H1 (cell line): ENCODE data around the gene DUSP12. TPM values are rescaled to one million over a fixed set of nuclear protein-coding genes. Genes with fewer than 3 reads are reported as not detected.

Experiments used
- CTCF ChIA-PET: fragments of 300-600 bp; sonication (Branson Sonifier 250); formaldehyde crosslinking; loops from one replicate; lab custom pipeline; 2021; ENCODE audit not compliant: partially characterized antibody; lab: Charles Lee
- POLR2A ChIA-PET: fragments of 300-600 bp; sonication (Branson Sonifier 250); formaldehyde crosslinking; loops from one replicate; lab custom pipeline; 2021; ENCODE audit warnings: inconsistent platforms; ENCODE audit not compliant: partially characterized antibody; lab: Charles Lee
- DNase-seq, 2 experiments: peaks; one replicate each; pipeline versions ENCODE4 v3.0.0 to v3.0.0-alpha.2; 2010 to 2022; ENCODE audit warnings: low spot score in 2 of 2, low read depth in 1 of 2, mixed read lengths in 1 of 2
- FAIRE-seq: peaks from 2 replicates; lab custom pipeline; 2011; peaks lifted over from hg19 to GRCh38; lab: Jason Lieb, UNC
- H2AFZ ChIP-seq: 2 replicates; pipeline ENCODE4 v1.8.1; 2012; ENCODE audit warnings: low read length, inconsistent platforms
- H2AK5ac ChIP-seq: 2 replicates; pipeline ENCODE4 v1.6.1; 2013; ENCODE audit warnings: low read depth, low read length
- H2BK120ac ChIP-seq: replicated peaks from 2 replicates; pipeline ENCODE3; 2013; ENCODE audit warnings: low read depth, low read length, inconsistent platforms
- H2BK12ac ChIP-seq: 2 replicates; pipeline ENCODE4 v1.6.1; 2013; ENCODE audit warnings: low read depth, low read length
- H2BK15ac ChIP-seq: 2 replicates; pipeline ENCODE4 v1.6.1; 2013; ENCODE audit warnings: low read length
- H2BK20ac ChIP-seq: 2 replicates; pipeline ENCODE4 v1.6.1; 2013; ENCODE audit warnings: low read length
- H2BK5ac ChIP-seq: 2 replicates; pipeline ENCODE4 v1.6.1; 2013; ENCODE audit warnings: low read depth, low read length
- H3K14ac ChIP-seq: 2 replicates; pipeline ENCODE4 v1.6.1; 2013; ENCODE audit warnings: inconsistent platforms; ENCODE audit not compliant: insufficient read length
- H3K18ac ChIP-seq: 2 replicates; pipeline ENCODE4 v1.6.1; 2013; ENCODE audit warnings: low read length; ENCODE audit errors: extremely low read depth
- H3K23ac ChIP-seq: 2 replicates; pipeline ENCODE4 v1.6.1; 2013; ENCODE audit warnings: inconsistent platforms; ENCODE audit not compliant: insufficient read length
- H3K23me2 ChIP-seq: 2 replicates; pipeline ENCODE4 v1.6.1; 2013; ENCODE audit warnings: low read depth, low read length
- H3K27ac ChIP-seq: 2 replicates; pipeline ENCODE4 v1.6.1; 2011; ENCODE audit warnings: low read depth, low read length, inconsistent platforms
- H3K27me3 ChIP-seq, 4 experiments: replicated peaks in 1 of 4; 1 replicate in 1 of 4; 2 replicates in 3 of 4; pipeline versions ENCODE4 v1.6.1 to v1.8.1; 2011 to 2013; ENCODE audit warnings: low read length in 3 of 4, mild to moderate bottlenecking in 3 of 4, inconsistent platforms in 2 of 4, mixed read lengths in 2 of 4, moderate library complexity in 1 of 4; ENCODE audit not compliant: control insufficient read depth in 3 of 4, insufficient read depth in 3 of 4; ENCODE audit errors: extremely low read depth in 1 of 4
- H3K36me3 ChIP-seq, 4 experiments: 2 replicates each; pipeline versions ENCODE4 v1.6.1 to v1.8.1; 2011 to 2013; ENCODE audit warnings: mild to moderate bottlenecking in 4 of 4, low read length in 3 of 4, moderate library complexity in 2 of 4, control low read depth in 1 of 4, inconsistent platforms in 1 of 4; ENCODE audit not compliant: insufficient read depth in 4 of 4, control insufficient read depth in 2 of 4
- H3K4ac ChIP-seq: replicated peaks from 2 replicates; pipeline ENCODE3; 2013; ENCODE audit warnings: low read length, low read depth, mixed read lengths, inconsistent platforms; ENCODE audit not compliant: insufficient read length
- H3K4me1 ChIP-seq, 4 experiments: replicated peaks in 1 of 4; 1 replicate in 1 of 4; 2 replicates in 3 of 4; pipeline versions ENCODE4 v1.6.1 to v1.8.1; 2011 to 2013; ENCODE audit warnings: low read length in 3 of 4, inconsistent platforms in 2 of 4, mixed read lengths in 1 of 4; ENCODE audit not compliant: insufficient read depth in 4 of 4, control insufficient read depth in 3 of 4
- H3K4me2 ChIP-seq, 2 experiments: 2 replicates each; pipeline versions ENCODE4 v1.6.1 to v1.8.1; 2011 to 2013; ENCODE audit warnings: low read depth in 2 of 2, low read length in 2 of 2, control low read depth in 1 of 2, inconsistent platforms in 1 of 2, mild to moderate bottlenecking in 1 of 2; ENCODE audit not compliant: insufficient read depth in 1 of 2
- H3K4me3 ChIP-seq, 4 experiments: fragments of 200-600, 300-600 bp in 1 of 4; sonication (generic), shearing (Covaris generic), sonication (Bioruptor Twin) in 1 of 4; 2 replicates each; pipeline versions ENCODE4 v1.5.1 to v1.8.1; 2011 to 2016; ENCODE audit warnings: low read length in 4 of 4, low read depth in 3 of 4, control low read depth in 2 of 4, inconsistent platforms in 2 of 4, mild to moderate bottlenecking in 2 of 4, mixed read lengths in 1 of 4, moderate library complexity in 1 of 4; ENCODE audit not compliant: insufficient read depth in 2 of 4; ENCODE audit errors: extremely low read depth in 1 of 4
- H3K56ac ChIP-seq: replicated peaks from 2 replicates; pipeline ENCODE3; 2013; ENCODE audit warnings: low read depth, mild to moderate bottlenecking, mixed read lengths, low read length, inconsistent platforms; ENCODE audit not compliant: insufficient read length
- H3K79me1 ChIP-seq: 2 replicates; pipeline ENCODE4 v1.6.1; 2013; ENCODE audit warnings: low read depth, low read length, control low read depth
- H3K79me2 ChIP-seq, 2 experiments: 2 replicates each; pipeline versions ENCODE4 v1.6.1 to v1.8.1; 2012 to 2013; ENCODE audit warnings: low read length in 2 of 2, mild to moderate bottlenecking in 2 of 2, inconsistent platforms in 1 of 2; ENCODE audit not compliant: insufficient read depth in 2 of 2, control insufficient read depth in 1 of 2
- H3K9ac ChIP-seq, 4 experiments: replicated peaks in 1 of 4; 1 replicate in 1 of 4; 2 replicates in 3 of 4; pipeline versions ENCODE4 v1.6.1 to v1.8.1; 2011 to 2013; ENCODE audit warnings: low read depth in 3 of 4, low read length in 3 of 4, control low read depth in 2 of 4, mild to moderate bottlenecking in 2 of 4, moderate library complexity in 2 of 4, inconsistent platforms in 1 of 4; ENCODE audit errors: extremely low read depth in 1 of 4
- H3K9me3 ChIP-seq, 2 experiments: 2 replicates each; pipeline versions ENCODE4 v1.6.1 to v1.8.1; 2012 to 2013; ENCODE audit warnings: mild to moderate bottlenecking in 2 of 2, moderate library complexity in 2 of 2, control low read depth in 1 of 2, inconsistent platforms in 1 of 2, low read depth in 1 of 2, low read length in 1 of 2, mixed read lengths in 1 of 2; ENCODE audit not compliant: insufficient read depth in 2 of 2
- H4K20me1 ChIP-seq, 2 experiments: replicated peaks in 1 of 2; 2 replicates each; pipeline versions ENCODE3 to v1.8.1; 2011 to 2013; ENCODE audit warnings: inconsistent platforms in 2 of 2, low read length in 2 of 2, mild to moderate bottlenecking in 1 of 2; ENCODE audit not compliant: insufficient read depth in 2 of 2, control insufficient read depth in 1 of 2
- H4K5ac ChIP-seq: 2 replicates; pipeline ENCODE4 v1.6.1; 2013; ENCODE audit warnings: low read length, low read depth, mixed read lengths, inconsistent platforms; ENCODE audit not compliant: insufficient read length
- H4K8ac ChIP-seq: 2 replicates; pipeline ENCODE4 v1.8.0; 2013; ENCODE audit warnings: mild to moderate bottlenecking, moderate library complexity, low read length, inconsistent platforms; ENCODE audit not compliant: insufficient read depth; ENCODE audit errors: extremely low read depth
- H4K91ac ChIP-seq: replicated peaks from 2 replicates; pipeline ENCODE3; 2013; ENCODE audit warnings: low read length, mixed read lengths, inconsistent platforms; ENCODE audit not compliant: insufficient read length
- BCL11A ChIP-seq, 2 experiments: IDR thresholded peaks; one replicate each; pipeline ENCODE4 v1.6.1; 2011; ENCODE audit warnings: low read depth in 2 of 2, low read length in 2 of 2, mild to moderate bottlenecking in 2 of 2
- CHD1 ChIP-seq: IDR thresholded peaks from 2 replicates; pipeline ENCODE4 v1.6.1; 2012; ENCODE audit warnings: low read depth, low read length, improper control_type of control experiment
- EP300 ChIP-seq, 2 experiments: IDR thresholded peaks; 1 replicate in 1 of 2; 2 replicates in 1 of 2; pipeline ENCODE4 v1.6.1; 2011 to 2012; ENCODE audit warnings: low read depth in 2 of 2, low read length in 2 of 2, mild to moderate bottlenecking in 2 of 2, borderline replicate concordance in 1 of 2, inconsistent platforms in 1 of 2, moderate library complexity in 1 of 2
- HDAC2 ChIP-seq, 2 experiments: fragments of 300-600 bp in 1 of 2; sonication (generic) in 1 of 2; IDR thresholded peaks; 2 replicates each; pipeline ENCODE4 v1.6.1; 2011 to 2012; ENCODE audit warnings: low read depth in 2 of 2, low read length in 2 of 2, mild to moderate bottlenecking in 2 of 2, moderate library complexity in 2 of 2, borderline replicate concordance in 1 of 2, inconsistent platforms in 1 of 2
- KDM5A ChIP-seq: fragments of 200-600 bp; IDR thresholded peaks from 2 replicates; pipeline ENCODE4 v1.7.1; 2012; ENCODE audit warnings: mild to moderate bottlenecking, low read length, inconsistent platforms, mixed read lengths
- NANOG ChIP-seq: IDR thresholded peaks from 2 replicates; pipeline ENCODE4 v1.6.1; 2011; ENCODE audit warnings: low read length, low read depth, mild to moderate bottlenecking, inconsistent platforms; ENCODE audit not compliant: insufficient read depth, poor library complexity, severe bottlenecking
- NRF1 ChIP-seq: IDR thresholded peaks from 2 replicates; pipeline ENCODE4 v1.6.1; 2011; ENCODE audit warnings: mild to moderate bottlenecking, low read depth, low read length, improper control_type of control experiment
- POU5F1 ChIP-seq: IDR thresholded peaks from 2 replicates; pipeline ENCODE4 v1.6.1; 2011; ENCODE audit warnings: low read depth, mild to moderate bottlenecking, low read length, moderate library complexity
- RXRA ChIP-seq: IDR thresholded peaks from 2 replicates; pipeline ENCODE4 v1.6.1; 2011; ENCODE audit warnings: low read depth, mild to moderate bottlenecking, low read length, moderate library complexity; ENCODE audit not compliant: insufficient read depth
- SP4 ChIP-seq: IDR thresholded peaks from 2 replicates; pipeline ENCODE4 v1.6.1; 2012; ENCODE audit warnings: low read length, inconsistent platforms
- WGBS, 2 experiments: shearing (Covaris generic) in 1 of 2; methylation state at CpG; one replicate each; pipeline versions ENCODE4 v1.1.6 to v1.1.7; 2013 to 2015; ENCODE audit warnings: low lambda C conversion rate in 2 of 2, mixed read lengths in 2 of 2, inconsistent platforms in 1 of 2, low coverage in 1 of 2, missing lambda C conversion rate in 1 of 2; ENCODE audit not compliant: insufficient replicate concordance in 2 of 2, insufficient coverage in 1 of 2, insufficient read length in 1 of 2; ENCODE audit errors: extremely low coverage in 1 of 2, missing lambda C conversion rate in 1 of 2; 5-methylcytosine and 5-hydroxymethylcytosine counted together
- polyA plus RNA-seq, 7 experiments: library from polyadenylated mRNA; depleted of rRNA in 3 of 7; stranded (reverse) in 5 of 7; unstranded in 2 of 7; fragments of >200 nt in 5 of 7; fragments of 200-250 nt in 2 of 7; gene quantifications; 1 replicate in 5 of 7; 2 replicates in 1 of 7; 4 replicates in 1 of 7; pipeline versions ENCODE4 v1.2.1 to v1.2.3, GENCODE V29; 2011 to 2013; ENCODE audit warnings: missing spikeins in 2 of 7, mixed read lengths in 2 of 7
- total RNA-seq: library from RNA; stranded (reverse); fragmentation: NEBNext Ultra II Directional; extraction: Animal tissue kit (Norgen Biotek cat#: 25700); gene quantifications from 2 replicates; pipeline ENCODE4 v1.2.1, GENCODE V29; 2021

DUSP12 gene
- total and polyA plus RNA-seq, 2 of the 8 experiments (the other 6 are each of a cell fraction or from before 2014, with no cell fraction given): 27.6 to 33.9 TPM

GRCh38 chr1:161737625-161738024 is 12.0 kb upstream of the DUSP12 start:
- POLR2A ChIA-PET: interaction anchor here (0.6 to 4.8 kb wide), 3 partner anchors 11 to 126 kb away, joined by 3 to 27 read pairs (median 24); partner anchors contain the start of gene DUSP12
- no peak overlapping the region for H4K91ac ChIP-seq
- no peak overlapping the region for H2BK20ac ChIP-seq
- no peak overlapping the region for H2AK5ac ChIP-seq
- H3K79me2 ChIP-seq: no peaks in the 10 kb centered on the region
- H3K4ac ChIP-seq: no peak overlapping the region
- H3K4me1 ChIP-seq: peaks cover 1 to 14% (median 4%) of the 10 kb centered on the region in 4 experiments; a peak in 4 of 7 replicates
- TF ChIP-seq POU5F1 (no peak), BCL11A (IDR thresholded peaks at IDR 0.05; ENCODE audit: low read depth in 2 of 2, low read length in 2 of 2) (no peak), KDM5A (no peak), EP300 (IDR thresholded peaks at IDR 0.05; ENCODE audit: borderline replicate concordance in 1 of 2, low read depth in 2 of 2, low read length in 2 of 2) (no peak), HDAC2 (IDR thresholded peaks at IDR 0.05; ENCODE audit: borderline replicate concordance in 1 of 2, low read depth in 2 of 2, low read length in 2 of 2) (0 out of 4 replicates have a peak, but pooled peaks of 1 of the 2 experiments have one; percentile 56), SP4 (no peak), NRF1 (no peak), NANOG (peak; percentile 65), RXRA (no peak), CHD1 (no peak)
- peaks cover 0 to 1% of the 10 kb centered on the region in 2 experiments for H4K20me1 ChIP-seq
- H3K14ac ChIP-seq: no peak overlapping the region
- H3K36me3 ChIP-seq: no peaks in the 10 kb centered on the region
- H3K27me3 ChIP-seq: no peaks in the 10 kb centered on the region
- no peak overlapping the region for H3K18ac ChIP-seq
- FAIRE-seq (peak; percentile 39), DNase-seq (no peak)
- H2BK15ac ChIP-seq: no peak overlapping the region
- no peak overlapping the region for H4K8ac ChIP-seq
- no peak overlapping the region for H3K9ac ChIP-seq
- WGBS, 2 experiments: 6% methylated on average over 2 of the region's 2 CpGs; no CpG with 5 or more reads in 1 of the 2 experiments
- H3K27ac ChIP-seq: no peak overlapping the region
- CTCF ChIA-PET: interaction anchor here (0.7 to 10.3 kb wide), 20 partner anchors 10 to 1467 kb away, joined by 3 to 69 read pairs (median 4); partner anchors contain the start of gene DUSP12
- H2BK120ac ChIP-seq: peak overlapping the region; percentile 71
- no peak overlapping the region for H4K5ac ChIP-seq
- no peak overlapping the region for H3K56ac ChIP-seq
- no peaks in the 10 kb centered on the region for H3K9me3 ChIP-seq
- H2AFZ ChIP-seq: peak overlapping the region; percentile 6; the same call in 1 of the 2 replicates
- no peak overlapping the region for H3K23ac ChIP-seq
- H3K4me2 ChIP-seq: peak overlapping the region; percentile 33 to 47
- H3K79me1 ChIP-seq: no peaks in the 10 kb centered on the region
- peak overlapping the region in 1 of 4 experiments; percentile 19; a peak in 2 of 8 replicates for H3K4me3 ChIP-seq
- no peaks in the 10 kb centered on the region for H3K23me2 ChIP-seq
- no peak overlapping the region for H2BK12ac ChIP-seq
- H2BK5ac ChIP-seq: no peak overlapping the region
